Mucosa of descending colon (tissue), 3 donors: Measurements from ENCODE around the gene RERGL. TPM values are rescaled to one million over a fixed set of nuclear protein-coding genes. Genes with fewer than 3 reads are reported as not detected.
"Not testable (repeated sequence)": the region's sequence is repeated elsewhere in the genome, so short reads cannot be mapped to it uniquely, and the experiment has no call there.

Experiments
- ATAC-seq: fragments of 200-7000 bp; cut with Tn5 transposase; one replicate; pipeline ENCODE4 v1.9.1; 2020; ENCODE audit warnings: mild to moderate bottlenecking, moderate library complexity
- DNase-seq, 3 donors: peaks; one replicate each; pipeline ENCODE4 v3.0.0-alpha.2; 2020
- H3K36me3 ChIP-seq: fragments of 200-600 bp; one replicate; pipeline ENCODE4 v1.8.0; 2021; ENCODE audit warnings: low read depth, mild to moderate bottlenecking
- H3K4me1 ChIP-seq: fragments of 200-600 bp; one replicate; pipeline ENCODE4 v1.8.0; 2021; ENCODE audit warnings: low read depth, mild to moderate bottlenecking
- H3K4me3 ChIP-seq: fragments of 200-600 bp; one replicate; pipeline ENCODE4 v1.8.0; 2021; ENCODE audit warnings: mild to moderate bottlenecking
- H3K9me3 ChIP-seq: fragments of 200-600 bp; one replicate; pipeline ENCODE4 v1.8.0; 2021; ENCODE audit warnings: mild to moderate bottlenecking
- intact Hi-C, 2 donors: fragments of 100-400 bp; cut with DNase I in 1 of 2; cut with micrococcal nuclease in 1 of 2; formaldehyde crosslinking; loops; one replicate each; pipeline versions ENCODE4 v1.11.0 to v1.11.1; 2022; cut with DNase I, micrococcal nuclease
- total RNA-seq, 3 donors: library from RNA; stranded (reverse); fragmentation: NEBNext Ultra II Directional in 2 of 3; extraction: Animal tissue kit (Norgen Biotek cat#: 25700) in 2 of 3; gene quantifications; one replicate each; pipeline versions ENCODE4 v1.2.1 to v1.2.4, GENCODE V29; 2021 to 2023
- TF ChIP-seq, protein P1 (sequence below): fragments of 200-600 bp; IDR thresholded peaks from one replicate; pipeline ENCODE4 v1.8.0; 2022; ENCODE audit warnings: antibody characterized with exemption, mild to moderate bottlenecking
- donor health status: DM: no; HTN: no; CAD: no; lungs with moderate emphysema.
- donor health status: DM: no; HTN: no; CAD: no.
- donor health status: DM: no; HTN: yes; CAD: no.

The RERGL gene
- total RNA-seq, 3 donors from 2014 or later, result 1.7 to 3.1 (median 3.0) TPM

- Histone ChIP-seq H3K9me3 (peaks cover 13% of the 10 kb centered on the region), H3K36me3 (no peaks in the 10 kb centered on the region), H3K4me1 (no peaks in the 10 kb centered on the region), H3K4me3 (no peak overlapping the region)
- TF ChIP-seq, protein P1, sequence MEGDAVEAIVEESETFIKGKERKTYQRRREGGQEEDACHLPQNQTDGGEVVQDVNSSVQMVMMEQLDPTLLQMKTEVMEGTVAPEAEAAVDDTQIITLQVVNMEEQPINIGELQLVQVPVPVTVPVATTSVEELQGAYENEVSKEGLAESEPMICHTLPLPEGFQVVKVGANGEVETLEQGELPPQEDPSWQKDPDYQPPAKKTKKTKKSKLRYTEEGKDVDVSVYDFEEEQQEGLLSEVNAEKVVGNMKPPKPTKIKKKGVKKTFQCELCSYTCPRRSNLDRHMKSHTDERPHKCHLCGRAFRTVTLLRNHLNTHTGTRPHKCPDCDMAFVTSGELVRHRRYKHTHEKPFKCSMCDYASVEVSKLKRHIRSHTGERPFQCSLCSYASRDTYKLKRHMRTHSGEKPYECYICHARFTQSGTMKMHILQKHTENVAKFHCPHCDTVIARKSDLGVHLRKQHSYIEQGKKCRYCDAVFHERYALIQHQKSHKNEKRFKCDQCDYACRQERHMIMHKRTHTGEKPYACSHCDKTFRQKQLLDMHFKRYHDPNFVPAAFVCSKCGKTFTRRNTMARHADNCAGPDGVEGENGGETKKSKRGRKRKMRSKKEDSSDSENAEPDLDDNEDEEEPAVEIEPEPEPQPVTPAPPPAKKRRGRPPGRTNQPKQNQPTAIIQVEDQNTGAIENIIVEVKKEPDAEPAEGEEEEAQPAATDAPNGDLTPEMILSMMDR, result no peak
- intact Hi-C loops, result no loop called here
- ATAC-seq (no peak), DNase-seq (no peak)
Measured at GRCh38 chr12:18057051-18057450, 32.9 kb downstream of the RERGL start.

DNA sequence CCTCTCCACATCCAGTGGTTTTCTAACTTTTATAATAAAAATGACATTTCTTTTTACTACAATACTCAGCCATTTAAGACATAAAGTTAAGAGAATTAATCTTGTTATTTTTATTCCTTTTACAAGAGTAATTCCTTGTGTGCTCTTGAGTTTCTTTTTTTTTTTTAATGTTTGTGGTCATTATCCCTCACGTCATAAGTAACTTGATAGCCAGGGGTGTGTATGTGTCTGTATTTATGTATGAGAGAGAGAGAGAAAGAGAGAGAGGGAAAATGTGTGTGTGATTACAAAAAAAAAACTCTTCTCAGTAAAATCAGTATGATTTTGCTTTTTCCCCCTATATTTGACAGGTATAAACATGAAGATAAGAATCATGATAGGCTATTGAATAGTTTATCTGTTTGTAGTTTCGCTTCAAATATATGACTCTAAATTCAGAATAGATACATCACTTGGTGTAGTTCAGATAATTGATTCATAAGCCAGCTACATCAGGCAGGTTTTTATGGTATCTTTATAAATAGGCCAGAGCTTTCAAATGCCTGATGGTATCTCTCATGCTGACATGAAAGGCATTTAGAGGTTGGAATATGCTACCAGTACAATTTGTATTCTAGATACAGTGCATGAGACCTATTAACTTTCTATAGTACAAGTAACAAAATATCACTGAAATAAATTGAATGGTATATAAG is 34.9 kb downstream of the RERGL start:
- peaks cover 11% of the 10 kb centered on the region for H3K9me3 ChIP-seq
- no peaks in the 10 kb centered on the region for H3K4me1 ChIP-seq
- intact Hi-C loops, result no loop called here
- ATAC-seq (no peak), DNase-seq (no peak)
- TF ChIP-seq, protein P1, result no peak
- no peaks in the 10 kb centered on the region for H3K36me3 ChIP-seq
- no peak overlapping the region for H3K4me3 ChIP-seq

- intact Hi-C loops, result no loop called here
Measured at GRCh38 chr12:18045446-18045992, 44.5 kb downstream of the RERGL start.

GRCh38 chr12:18040060-18040742 is 49.8 kb downstream of the RERGL start:
- H3K36me3 ChIP-seq, H3K9me3 ChIP-seq, H3K4me1 ChIP-seq, ATAC-seq, intact Hi-C loops, H3K4me3 ChIP-seq, DNase-seq: not testable (repeated sequence)

More at GRCh38 chr12:18045446-18045992, 44.5 kb downstream of the RERGL start:
- DNase-seq (no peak), ATAC-seq (no peak)
- H3K4me1 ChIP-seq, result no peaks in the 10 kb centered on the region
- no peaks in the 10 kb centered on the region for H3K9me3 ChIP-seq
- no peaks in the 10 kb centered on the region for H3K36me3 ChIP-seq
- H3K4me3 ChIP-seq, result no peak overlapping the region
- TF ChIP-seq, protein P1, result no peak

Other genes starting within 250 kb of the RERGL start
- under 1 TPM; 0.23 to 0.43 (median 0.32) TPM for gene PIK3C2G, start 171.3 kb upstream of the RERGL start, total RNA-seq